ENCODE data around the gene NTN1. TPM values are rescaled to one million over a fixed set of nuclear protein-coding genes. Genes with fewer than 3 reads are reported as not detected.
"Not testable (repeated sequence)": the region's sequence is repeated elsewhere in the genome, so short reads cannot be mapped to it uniquely, and the experiment has no call there.

Gene NTN1
- polyA plus RNA-seq, 12 donors, result 5.6 to 33.5 (median 9.0) TPM; not detected in 1

- DNase-seq, result no peak
Observed at GRCh38 chr17:9244066-9245052, 223.0 kb downstream of the NTN1 start.

GRCh38 chr17:9247401-9247938, 226.2 kb downstream of the NTN1 start:
- no peak for DNase-seq

DNA sequence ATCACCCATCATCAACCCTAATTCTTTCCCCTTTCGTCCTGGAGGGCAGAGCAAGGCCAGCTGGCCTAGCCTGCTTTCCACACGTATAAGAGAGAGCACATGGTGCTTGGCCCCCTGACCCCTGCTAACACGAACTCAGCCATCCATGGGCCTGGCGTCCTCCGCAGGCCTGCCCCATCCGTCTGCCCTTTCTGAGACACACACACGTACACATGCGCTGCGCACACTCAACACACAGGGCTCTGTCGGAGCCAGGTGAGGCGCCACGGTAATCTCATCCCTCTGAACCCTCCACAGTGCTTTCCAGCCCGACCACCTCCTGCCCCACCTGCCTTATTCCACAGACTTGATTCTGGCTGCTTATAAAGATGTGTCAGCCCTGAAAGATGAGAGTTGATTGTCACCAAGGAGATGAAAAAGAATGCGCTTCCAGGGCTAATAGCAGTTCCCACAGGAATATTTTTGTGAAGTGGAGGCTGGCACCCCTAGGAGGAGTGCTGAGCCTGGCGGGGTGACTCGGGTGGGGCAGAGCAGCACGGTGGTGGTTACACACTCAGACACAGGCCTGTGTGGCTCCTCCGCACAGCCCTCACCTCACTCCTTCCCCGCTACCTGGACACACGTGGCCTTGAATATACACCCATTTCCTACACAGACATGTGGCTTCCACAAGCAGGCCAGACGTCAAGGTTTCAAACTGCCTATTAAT, 228.1 kb downstream of the NTN1 start:
- DNase-seq, result no peak

DNA sequence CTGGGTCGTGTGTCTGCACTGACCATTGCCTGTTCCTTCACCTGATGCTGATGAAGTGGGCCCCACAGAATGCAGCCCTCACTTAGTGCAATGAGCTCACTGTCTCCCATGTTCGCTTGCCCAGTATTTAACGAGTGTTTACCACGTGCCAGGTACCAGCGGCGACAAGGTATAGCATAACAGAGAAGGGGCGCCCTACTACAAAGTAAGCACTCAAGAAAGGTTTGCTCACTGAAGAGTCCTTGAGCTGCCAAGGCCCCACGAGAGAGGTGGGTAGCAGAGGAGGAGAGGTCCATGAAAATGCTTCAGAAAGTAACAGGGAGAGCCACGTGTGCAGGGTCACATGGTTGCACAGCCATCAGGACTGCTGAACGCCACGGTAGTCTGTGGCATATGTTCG, 230.0 kb downstream of the NTN1 start:
- no peak for DNase-seq

GRCh38 chr17:9253308-9253707, 232.0 kb downstream of the NTN1 start:
- DNase-seq, result no peak

GRCh38 chr17:9254841-9255240, 233.5 kb downstream of the NTN1 start:
- no peak for DNase-seq

GRCh38 chr17:9255833-9256232, 234.5 kb downstream of the NTN1 start:
- no peak for DNase-seq

- no peak for DNase-seq
Observed at GRCh38 chr17:9256361-9256750, 235.0 kb downstream of the NTN1 start.

DNA sequence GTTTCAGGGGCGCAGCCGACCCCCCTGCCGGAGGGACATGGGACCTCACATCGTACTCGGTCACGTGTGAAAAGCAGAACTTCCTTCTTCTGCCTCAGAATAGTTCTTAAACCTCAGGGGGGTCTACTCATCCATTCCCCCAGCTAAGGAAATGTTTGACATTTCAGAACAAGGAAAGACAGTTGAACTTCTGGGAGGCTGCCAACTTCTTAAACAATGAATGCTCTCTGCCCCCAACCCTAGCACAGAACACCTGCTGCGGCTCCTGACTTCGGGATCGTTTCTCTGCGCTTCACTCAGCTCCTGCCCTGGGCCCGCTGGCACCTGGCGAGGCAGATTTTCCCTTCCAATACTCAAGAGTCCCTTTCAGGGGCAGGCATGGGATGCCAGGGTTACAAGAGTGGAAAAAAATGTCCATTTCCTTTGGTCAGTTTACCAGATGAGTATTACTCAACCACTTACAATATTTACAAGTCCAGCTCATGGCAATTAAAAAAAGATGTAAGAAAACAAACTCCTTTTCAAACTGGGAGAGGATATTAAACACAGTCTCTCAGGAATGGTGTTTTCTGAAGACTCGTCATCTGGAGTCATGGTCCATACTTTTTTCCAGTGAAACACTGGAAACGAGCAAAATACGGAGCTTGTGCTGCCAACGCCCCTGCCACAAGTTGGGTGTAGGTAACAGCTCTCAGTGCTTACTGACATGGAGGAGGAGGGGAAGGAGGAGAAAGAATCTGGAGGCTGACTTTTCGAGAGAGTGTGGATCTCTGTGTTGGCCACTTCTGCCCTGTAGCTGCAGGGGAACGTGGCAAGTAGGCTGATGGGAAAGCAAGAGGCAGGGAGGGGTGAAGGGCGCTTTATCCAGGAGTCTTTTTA, 235.7 kb downstream of the NTN1 start:
- DNase-seq, result no peak

DNA sequence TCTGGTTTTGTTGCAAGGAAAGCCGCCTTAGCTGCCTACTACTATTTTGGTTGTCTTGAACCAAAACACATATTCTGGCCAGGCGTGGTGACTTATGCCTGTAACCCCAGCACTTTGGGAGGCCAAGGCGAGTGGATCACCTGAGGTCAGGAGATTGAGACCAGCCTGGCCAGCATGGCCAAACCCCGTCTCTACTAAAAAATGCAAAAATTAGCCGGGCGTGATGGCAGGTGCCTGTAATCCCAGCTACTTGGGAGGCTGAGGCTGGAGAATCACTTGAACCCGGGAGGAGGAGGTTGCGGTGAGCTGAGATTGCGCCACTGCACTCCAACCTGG, 236.3 kb downstream of the NTN1 start:
- DNase-seq, result not testable (repeated sequence)

DNA sequence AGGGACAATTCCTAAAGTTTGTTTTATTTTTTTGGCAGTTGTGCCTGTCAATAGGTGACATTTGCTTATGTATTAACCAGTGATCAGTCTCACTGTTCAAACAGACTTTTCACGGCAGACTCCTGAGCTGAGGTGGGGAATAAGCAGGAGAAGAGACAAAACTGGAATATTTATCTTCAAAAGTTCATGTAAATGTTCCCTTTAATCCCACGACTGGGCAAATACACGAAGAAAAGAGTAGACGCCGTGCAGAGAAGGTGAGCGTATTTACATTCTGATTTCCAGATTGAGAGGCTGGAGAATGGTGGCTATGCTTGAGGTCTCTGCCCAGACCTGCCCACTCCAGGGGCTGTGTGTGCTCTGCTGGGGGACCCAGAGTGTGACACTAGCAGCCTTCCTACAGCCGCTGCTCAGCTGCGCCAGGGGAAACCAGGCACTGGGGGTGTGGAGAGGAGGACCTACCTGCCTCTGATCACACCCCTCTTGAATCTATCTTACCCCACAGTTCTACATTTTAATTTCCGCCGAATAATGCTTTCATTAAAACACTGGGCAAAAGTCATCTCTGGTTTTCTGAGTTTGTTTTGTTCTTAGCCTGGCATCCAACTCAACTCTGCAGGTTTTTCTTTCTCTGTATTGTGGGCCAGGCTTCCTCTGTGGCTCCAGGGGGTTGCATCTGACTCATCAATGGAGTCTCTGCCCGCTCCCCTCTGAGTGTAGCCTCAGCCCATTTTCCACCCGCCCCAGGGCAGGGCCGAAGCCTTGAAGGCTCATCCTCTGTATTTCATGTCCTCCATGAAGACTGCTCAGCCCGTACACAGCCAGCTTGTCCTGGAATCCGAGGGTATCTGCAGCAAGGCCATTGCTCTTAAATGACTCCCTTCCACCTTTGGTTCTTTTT, 237.1 kb downstream of the NTN1 start:
- no peak for DNase-seq

DNA sequence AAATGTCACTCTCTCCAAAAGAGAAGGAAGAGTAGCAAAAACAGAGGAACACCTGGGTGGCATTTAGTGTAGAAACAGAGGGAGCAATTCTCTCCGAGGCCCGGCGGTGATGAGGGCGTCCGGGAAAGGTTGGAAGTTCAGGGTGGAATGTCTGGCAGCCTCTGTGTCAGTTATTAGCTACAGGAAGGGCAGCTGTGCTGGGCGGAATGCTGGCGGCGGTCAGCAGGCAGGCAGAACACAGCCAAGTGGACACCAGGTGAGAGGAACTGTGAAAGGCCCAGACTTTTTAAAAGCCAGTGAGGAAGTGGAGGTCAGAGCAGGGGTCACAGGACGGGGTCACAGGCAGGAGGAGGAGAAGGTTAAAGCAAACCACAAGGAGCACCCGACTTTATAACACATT, 238.1 kb downstream of the NTN1 start:
- DNase-seq, result no peak

DNA sequence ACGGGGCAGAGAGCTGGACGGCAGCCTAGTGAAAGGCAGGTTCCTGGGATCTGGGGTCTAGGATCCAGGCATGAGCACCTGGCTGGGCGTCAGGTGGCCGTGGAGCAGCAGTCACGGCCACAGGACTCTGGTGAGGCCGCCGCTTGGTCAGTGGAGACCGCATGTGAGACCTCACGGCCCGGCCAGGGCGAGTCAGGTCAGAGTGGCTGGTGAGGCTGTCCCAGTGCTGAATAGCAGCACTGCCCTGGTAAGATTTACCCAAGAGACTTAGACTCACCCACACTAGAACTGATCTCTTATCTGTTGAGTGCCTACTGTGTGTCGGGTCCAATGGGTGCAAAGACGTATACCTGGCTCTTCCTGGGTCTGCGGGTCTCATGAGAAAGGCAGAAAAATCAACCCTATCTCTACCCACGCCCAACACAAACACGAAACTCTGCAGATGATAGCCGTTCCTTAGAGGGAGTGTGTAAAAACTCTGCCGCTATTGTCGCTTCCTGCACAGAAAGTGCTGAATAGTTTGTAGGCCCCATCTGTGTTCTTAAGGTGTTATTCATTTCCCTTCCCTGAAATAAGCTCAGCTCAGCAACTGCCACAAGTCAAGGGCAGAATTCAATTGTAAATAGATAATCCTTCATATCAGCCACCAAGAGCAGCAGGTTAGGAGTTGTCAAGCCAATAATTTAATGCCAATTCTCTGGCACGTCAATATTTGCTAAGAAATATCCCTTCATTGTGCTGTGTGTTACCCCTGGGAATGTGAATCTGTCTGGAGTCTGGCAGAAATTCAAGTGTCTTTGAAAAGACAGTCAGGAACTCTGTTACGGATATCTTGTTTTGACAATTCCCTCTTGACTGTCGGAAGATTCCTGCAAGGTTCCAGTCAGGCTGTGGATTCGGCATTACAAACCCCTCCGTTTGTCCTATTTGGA, 240.0 kb downstream of the NTN1 start:
- no peak for DNase-seq

GRCh38 chr17:9266031-9266680, 244.8 kb downstream of the NTN1 start:
- DNase-seq, result no peak

GRCh38 chr17:9266697-9267117, 245.4 kb downstream of the NTN1 start:
- DNase-seq, result no peak

DNA sequence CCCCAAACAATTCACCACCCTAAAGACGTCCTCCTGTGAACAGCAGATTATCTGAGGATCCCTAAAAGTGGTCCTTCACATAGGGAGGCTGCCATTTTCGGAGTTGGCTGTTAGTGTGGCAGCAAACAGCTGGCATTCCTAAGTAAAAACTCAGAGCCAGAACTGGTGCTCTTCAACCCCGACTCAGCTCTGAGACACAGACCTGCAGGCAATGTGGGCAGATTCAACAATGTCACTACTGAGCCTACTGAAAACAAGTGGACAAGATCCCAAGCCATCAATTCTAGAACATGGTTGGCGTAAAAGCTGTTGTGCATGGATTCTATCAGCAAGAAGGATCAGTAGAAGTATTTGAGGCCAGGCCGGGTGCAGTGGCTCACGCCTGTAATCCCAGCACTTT, 247.2 kb downstream of the NTN1 start:
- no peak for DNase-seq

GRCh38 chr17:9269350-9270035, 248.2 kb downstream of the NTN1 start:
- DNase-seq, result no peak

GRCh38 chr17:9270921-9271320, 249.6 kb downstream of the NTN1 start:
- no peak for DNase-seq

All from muscle of arm (tissue), 12 donors.